Panc1 (cell line): ENCODE data around the gene ZP2.

Experiments used
- POLR2AphosphoS5 ChIP-seq: IDR thresholded peaks from 2 replicates; pipeline ENCODE4 v1.6.1; 2012; ENCODE audit warnings: mild to moderate bottlenecking, low read depth, low read length, moderate library complexity
- TF ChIP-seq, protein P1 (sequence below): fragments of 450-650 bp; IDR thresholded peaks from 2 replicates; pipeline ENCODE4 v1.5.1; 2017; ENCODE audit warnings: mild to moderate bottlenecking

DNA sequence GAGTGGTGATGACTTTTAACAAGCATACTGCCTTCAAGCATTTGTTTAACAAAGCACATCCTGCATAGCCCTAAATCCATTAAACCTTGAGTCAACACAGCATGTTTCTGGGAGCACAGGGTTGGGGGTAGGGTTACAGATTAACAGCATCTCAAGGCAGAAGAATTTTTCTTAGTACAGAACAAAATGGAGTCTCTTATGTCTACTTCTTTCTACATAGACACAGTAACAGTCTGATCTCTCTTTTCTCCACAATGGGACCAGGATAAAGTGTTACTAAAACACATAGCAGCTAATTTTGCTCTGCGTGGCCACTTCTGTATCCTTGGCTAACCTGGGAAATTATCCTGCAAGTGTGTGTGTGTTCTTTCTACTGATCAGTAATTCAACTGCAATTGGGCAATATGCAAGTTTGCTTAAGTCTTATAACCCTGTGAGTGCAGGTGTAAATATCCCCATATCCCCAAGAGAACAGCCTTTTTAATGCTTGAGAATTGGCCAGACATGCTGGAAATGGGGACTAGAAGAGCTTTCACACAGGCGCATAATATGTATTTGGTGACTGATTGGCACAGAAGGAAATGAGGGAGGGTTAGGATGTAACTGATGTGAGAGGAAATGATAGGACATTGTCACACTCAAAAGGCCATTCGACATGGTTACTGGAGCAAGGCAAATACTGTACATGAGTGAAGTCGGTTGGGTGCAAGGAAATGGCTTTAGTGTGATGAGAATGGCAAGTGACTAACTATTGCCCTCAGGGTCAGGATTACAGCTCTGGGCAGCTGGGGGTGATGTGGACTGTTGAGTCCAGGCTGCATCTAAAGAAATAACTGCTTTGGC is 11.3 kb upstream of the ZP2 start:
- no peak for TF ChIP-seq POLR2AphosphoS5
- TF ChIP-seq, protein P1, sequence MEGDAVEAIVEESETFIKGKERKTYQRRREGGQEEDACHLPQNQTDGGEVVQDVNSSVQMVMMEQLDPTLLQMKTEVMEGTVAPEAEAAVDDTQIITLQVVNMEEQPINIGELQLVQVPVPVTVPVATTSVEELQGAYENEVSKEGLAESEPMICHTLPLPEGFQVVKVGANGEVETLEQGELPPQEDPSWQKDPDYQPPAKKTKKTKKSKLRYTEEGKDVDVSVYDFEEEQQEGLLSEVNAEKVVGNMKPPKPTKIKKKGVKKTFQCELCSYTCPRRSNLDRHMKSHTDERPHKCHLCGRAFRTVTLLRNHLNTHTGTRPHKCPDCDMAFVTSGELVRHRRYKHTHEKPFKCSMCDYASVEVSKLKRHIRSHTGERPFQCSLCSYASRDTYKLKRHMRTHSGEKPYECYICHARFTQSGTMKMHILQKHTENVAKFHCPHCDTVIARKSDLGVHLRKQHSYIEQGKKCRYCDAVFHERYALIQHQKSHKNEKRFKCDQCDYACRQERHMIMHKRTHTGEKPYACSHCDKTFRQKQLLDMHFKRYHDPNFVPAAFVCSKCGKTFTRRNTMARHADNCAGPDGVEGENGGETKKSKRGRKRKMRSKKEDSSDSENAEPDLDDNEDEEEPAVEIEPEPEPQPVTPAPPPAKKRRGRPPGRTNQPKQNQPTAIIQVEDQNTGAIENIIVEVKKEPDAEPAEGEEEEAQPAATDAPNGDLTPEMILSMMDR, result no peak
